Measurements from ENCODE around the gene OPN1MW2.
"Not testable (repeated sequence)": the region's sequence is repeated elsewhere in the genome, so short reads cannot be mapped to it uniquely, and the experiment has no call there.

OPN1MW2 gene

GRCh38 chrX:154269245-154269644 lies 49.7 kb downstream of the OPN1MW2 start:
- DNase-seq (ENCODE audit: low read depth) = not testable (repeated sequence)
